ENCODE measurements around the gene RLBP1. TPM values are rescaled to one million over a fixed set of nuclear protein-coding genes. Genes with fewer than 3 reads are reported as not detected.
"Not testable (repeated sequence)": the region's sequence is repeated elsewhere in the genome, so short reads cannot be mapped to it uniquely, and the experiment has no call there.

The RLBP1 gene
- total RNA-seq, 1 donor from 2014 or later, result not detected

DNA sequence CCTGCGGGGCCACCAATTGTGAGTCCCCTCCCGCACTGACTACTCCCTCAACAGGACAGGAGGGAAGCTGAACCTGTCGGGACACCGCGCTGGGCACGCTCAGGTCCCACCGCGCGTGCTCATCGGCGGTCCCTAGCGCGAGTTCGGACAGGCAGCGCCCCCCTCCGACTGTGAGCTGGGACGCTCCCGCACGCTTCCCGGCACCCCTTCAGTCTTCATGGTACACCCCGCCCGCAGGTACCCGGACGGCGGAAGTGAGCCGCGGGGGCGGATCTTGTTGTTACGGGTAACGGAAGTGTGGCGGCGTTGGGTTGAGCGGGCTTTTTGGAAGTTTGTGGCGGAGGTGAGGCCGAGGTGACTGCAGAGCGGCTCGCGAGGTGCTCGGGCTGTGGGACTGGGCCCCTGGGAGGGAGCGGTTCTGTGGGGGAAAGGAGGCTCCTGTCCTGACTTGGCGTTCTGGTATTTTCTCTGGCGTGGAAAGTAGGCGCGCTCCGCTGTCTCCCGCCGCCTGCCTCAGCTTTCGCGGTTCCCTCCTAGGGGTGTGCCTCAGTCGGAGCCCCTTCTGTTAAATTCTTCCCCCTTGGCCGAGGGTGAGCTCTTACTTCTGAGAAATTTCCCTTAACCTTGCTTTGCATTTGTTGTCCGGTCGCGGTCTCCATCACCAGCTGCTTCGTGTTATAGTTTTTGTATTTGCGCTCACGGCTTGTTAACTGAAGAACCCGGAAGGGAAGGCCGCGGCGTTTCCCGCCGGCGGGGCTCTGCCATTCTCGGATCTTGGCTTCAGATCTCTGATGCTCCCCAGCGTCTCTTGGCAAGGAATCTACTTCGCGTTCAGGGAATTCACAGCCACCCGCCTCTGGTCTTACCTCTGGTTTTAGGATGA lies 22.6 kb upstream of the RLBP1 start, which contains the start of gene FANCI:
Gene FANCI, plus strand, starts transcription at position 289 of the 883 bp plus-strand sequence. CDS start 3,669 bp downstream, outside the sequence.
- Mint-ChIP-seq H3K27me3 (ENCODE audit: unreplicated experiment) (peaks cover 6% of the 10 kb centered on the region), H3K27ac (ENCODE audit: unreplicated experiment) (peak within 1 kb of the TSS; percentile 41), H3K4me1 (ENCODE audit: low read depth, unreplicated experiment) (peaks cover 7% of the 10 kb centered on the region), H3K36me3 (ENCODE audit: unreplicated experiment) (peaks cover 4% of the 10 kb centered on the region), H3K9me3 (ENCODE audit: unreplicated experiment) (peaks cover 2% of the 10 kb centered on the region), H3K4me3 (ENCODE audit: unreplicated experiment) (peak within 1 kb of the TSS; percentile 96)
- DNase-seq, result peak; percentile 98
- TF ChIP-seq, protein P1, sequence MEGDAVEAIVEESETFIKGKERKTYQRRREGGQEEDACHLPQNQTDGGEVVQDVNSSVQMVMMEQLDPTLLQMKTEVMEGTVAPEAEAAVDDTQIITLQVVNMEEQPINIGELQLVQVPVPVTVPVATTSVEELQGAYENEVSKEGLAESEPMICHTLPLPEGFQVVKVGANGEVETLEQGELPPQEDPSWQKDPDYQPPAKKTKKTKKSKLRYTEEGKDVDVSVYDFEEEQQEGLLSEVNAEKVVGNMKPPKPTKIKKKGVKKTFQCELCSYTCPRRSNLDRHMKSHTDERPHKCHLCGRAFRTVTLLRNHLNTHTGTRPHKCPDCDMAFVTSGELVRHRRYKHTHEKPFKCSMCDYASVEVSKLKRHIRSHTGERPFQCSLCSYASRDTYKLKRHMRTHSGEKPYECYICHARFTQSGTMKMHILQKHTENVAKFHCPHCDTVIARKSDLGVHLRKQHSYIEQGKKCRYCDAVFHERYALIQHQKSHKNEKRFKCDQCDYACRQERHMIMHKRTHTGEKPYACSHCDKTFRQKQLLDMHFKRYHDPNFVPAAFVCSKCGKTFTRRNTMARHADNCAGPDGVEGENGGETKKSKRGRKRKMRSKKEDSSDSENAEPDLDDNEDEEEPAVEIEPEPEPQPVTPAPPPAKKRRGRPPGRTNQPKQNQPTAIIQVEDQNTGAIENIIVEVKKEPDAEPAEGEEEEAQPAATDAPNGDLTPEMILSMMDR (IDR thresholded peaks at IDR 0.05; ENCODE audit: partially characterized antibody, unreplicated experiment), result peak; percentile 51

DNA sequence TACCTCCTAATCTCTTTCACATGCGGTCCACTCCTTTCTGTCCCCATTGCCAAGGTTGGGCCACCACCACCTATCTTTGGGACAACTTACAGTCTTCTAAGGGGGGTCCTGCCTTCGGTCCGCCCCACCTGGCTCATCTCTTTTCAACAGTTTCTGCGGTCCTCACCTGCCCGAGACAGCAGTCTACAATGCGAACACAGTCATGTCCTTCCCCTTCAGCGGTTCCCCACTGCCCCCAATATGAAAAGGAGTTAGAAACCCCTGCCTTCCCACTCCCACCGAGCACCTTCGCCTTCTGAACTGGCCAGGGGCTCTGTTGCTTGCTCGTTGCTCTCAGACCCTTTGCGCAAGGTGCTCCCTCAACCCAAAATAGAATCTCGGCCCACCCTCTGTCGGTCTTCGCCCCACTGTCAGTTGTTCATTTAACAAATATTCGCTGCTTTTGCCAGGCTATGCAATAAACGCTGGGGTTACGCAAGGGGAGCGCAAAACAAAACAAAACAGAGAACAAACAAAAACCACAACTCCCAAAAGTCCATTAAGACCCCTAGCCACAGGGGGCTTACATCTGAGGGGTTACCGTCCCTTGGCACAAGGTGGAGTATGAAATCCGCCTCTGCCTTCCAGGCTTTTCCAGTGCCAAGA lies 21.8 kb upstream of the RLBP1 start:
- TF ChIP-seq, protein P1 (IDR thresholded peaks at IDR 0.05; ENCODE audit: partially characterized antibody, unreplicated experiment), result no peak
- Mint-ChIP-seq H3K27me3 (ENCODE audit: unreplicated experiment) (peaks cover 6% of the 10 kb centered on the region), H3K36me3 (ENCODE audit: unreplicated experiment) (peaks cover 4% of the 10 kb centered on the region), H3K4me1 (ENCODE audit: low read depth, unreplicated experiment) (peaks cover 7% of the 10 kb centered on the region), H3K27ac (ENCODE audit: unreplicated experiment) (no peak overlapping the region), H3K9me3 (ENCODE audit: unreplicated experiment) (peaks cover 2% of the 10 kb centered on the region), H3K4me3 (ENCODE audit: unreplicated experiment) (peak overlapping the region; percentile 96)
- DNase-seq, result no peak

DNA sequence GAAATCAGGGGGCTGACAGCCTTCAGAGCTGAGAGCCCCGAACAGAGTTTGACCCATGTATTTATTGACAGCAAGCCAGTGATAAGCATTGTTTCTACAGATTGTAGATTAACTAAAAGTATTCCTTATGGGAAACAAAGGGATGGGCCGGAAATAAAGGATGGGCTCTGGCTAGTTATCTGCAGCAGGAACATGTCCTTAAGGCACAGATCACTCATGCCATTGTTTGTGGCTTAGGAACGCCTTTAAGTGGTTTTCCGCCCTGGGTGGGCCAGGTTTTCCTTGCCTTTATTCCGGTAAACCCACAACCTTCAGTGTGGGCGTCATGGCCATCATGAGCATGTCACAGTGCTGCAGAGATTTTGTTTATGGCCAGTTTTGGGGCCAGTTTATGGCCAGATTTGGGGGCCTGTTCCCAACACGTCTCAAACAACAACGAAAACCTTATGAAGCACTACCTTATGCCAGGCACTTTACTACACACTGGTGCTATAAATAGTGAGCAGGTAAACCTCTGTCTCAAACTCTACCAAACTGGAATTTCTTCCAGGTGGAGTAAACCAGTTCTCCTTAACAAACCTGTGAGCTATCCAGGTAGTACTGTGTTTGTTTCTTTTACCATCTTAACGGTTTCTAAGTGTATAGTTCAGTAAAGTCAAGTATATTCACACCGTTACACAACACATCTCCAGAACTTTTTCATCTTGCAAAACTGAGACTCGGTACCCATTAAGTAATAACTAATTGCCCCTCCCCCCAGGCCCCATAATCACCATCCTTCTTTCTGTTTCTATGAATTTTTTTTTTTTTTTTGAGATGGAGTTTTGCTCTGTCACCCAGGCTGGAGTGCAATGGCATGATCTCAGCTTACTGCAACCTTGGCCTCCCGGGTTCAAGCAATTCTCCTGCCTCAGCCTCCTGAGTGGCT lies 18.8 kb upstream of the RLBP1 start:
- DNase-seq; H3K4me3 Mint-ChIP-seq (ENCODE audit: unreplicated experiment); H3K9me3 Mint-ChIP-seq (ENCODE audit: unreplicated experiment); H3K4me1 Mint-ChIP-seq (ENCODE audit: low read depth, unreplicated experiment); H3K27ac Mint-ChIP-seq (ENCODE audit: unreplicated experiment); H3K36me3 Mint-ChIP-seq (ENCODE audit: unreplicated experiment); H3K27me3 Mint-ChIP-seq (ENCODE audit: unreplicated experiment): not testable (repeated sequence)

DNA sequence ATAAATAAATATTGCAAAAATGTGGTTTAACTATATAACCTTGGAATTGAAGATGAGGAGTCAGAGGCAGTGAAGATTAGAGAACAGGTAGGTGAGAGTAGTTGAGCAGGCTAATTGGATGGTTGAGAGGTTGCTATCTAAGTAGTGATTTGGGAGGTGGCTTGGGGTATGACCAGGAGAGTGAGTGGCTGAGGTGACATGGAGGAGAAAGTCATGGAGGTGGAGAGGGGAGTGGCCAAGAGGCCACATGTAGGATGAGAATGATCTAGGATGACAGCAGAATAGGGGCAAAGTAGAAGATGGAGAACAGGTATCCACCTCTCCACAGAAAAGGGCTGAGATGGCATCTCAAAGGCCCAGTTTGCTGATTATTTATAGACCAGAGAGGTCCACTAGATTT lies 10.5 kb upstream of the RLBP1 start:
- no peaks in the 10 kb centered on the region for H3K36me3 Mint-ChIP-seq (ENCODE audit: unreplicated experiment)
- peaks cover 3% of the 10 kb centered on the region for H3K27me3 Mint-ChIP-seq (ENCODE audit: unreplicated experiment)
- DNase-seq, result no peak
- TF ChIP-seq, protein P1 (IDR thresholded peaks at IDR 0.05; ENCODE audit: partially characterized antibody, unreplicated experiment), result no peak
- H3K4me3 Mint-ChIP-seq (ENCODE audit: unreplicated experiment), result no peak overlapping the region
- peaks cover 1% of the 10 kb centered on the region for H3K9me3 Mint-ChIP-seq (ENCODE audit: unreplicated experiment)
- H3K4me1 Mint-ChIP-seq (ENCODE audit: low read depth, unreplicated experiment), result no peaks in the 10 kb centered on the region
- no peak overlapping the region for H3K27ac Mint-ChIP-seq (ENCODE audit: unreplicated experiment)

DNA sequence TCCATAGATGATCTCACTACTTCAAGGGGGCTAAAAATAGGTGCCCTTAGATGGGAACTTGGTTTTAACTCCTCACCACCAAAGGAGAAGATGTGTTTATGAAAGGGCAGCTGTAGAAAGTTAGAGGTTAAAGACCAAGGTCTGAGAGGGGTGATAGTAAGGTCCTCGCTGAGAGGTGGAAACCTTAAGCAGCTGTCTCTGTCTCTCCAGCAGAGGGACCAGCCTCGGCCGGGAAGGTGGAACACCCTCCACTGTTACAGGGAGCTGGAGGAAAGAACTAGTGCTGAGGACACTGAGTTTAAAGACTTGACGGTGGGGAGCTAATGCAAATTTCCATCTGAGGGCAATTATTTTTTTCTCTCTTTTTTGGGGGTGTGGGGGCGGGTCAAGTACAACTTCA lies 8.9 kb upstream of the RLBP1 start:
- Mint-ChIP-seq H3K9me3 (ENCODE audit: unreplicated experiment) (peaks cover 1% of the 10 kb centered on the region), H3K27me3 (ENCODE audit: unreplicated experiment) (peaks cover 3% of the 10 kb centered on the region), H3K4me1 (ENCODE audit: low read depth, unreplicated experiment) (no peaks in the 10 kb centered on the region), H3K4me3 (ENCODE audit: unreplicated experiment) (no peak overlapping the region), H3K36me3 (ENCODE audit: unreplicated experiment) (no peaks in the 10 kb centered on the region), H3K27ac (ENCODE audit: unreplicated experiment) (no peak overlapping the region)
- TF ChIP-seq, protein P1 (IDR thresholded peaks at IDR 0.05; ENCODE audit: partially characterized antibody, unreplicated experiment), result no peak
- DNase-seq, result no peak
